Testis (tissue), 2 donors: ENCODE data around the gene ABHD3.

Experiments
- CTCF ChIP-seq, 3 experiments: fragments of 450-650 bp in 2 of 3; fragments of 200-600 bp in 1 of 3; sonication (generic) in 1 of 3; IDR thresholded peaks; one replicate each; pipeline ENCODE4 v1.5.1; 2016 to 2019; ENCODE audit warnings: antibody characterized with exemption in 3 of 3, mild to moderate bottlenecking in 2 of 3, moderate library complexity in 1 of 3
- POLR2A ChIP-seq: fragments of 450-650 bp; IDR thresholded peaks from one replicate; pipeline ENCODE4 v1.6.1; 2017; ENCODE audit warnings: antibody characterized with exemption, mild to moderate bottlenecking, moderate library complexity

GRCh38 chr18:21669736-21670285, 34.8 kb downstream of the ABHD3 start:
- TF ChIP-seq CTCF (IDR thresholded peaks at IDR 0.05) (no peak), POLR2A (no peak)
